Mesenchymal stem cell (in vitro differentiated cells and primary cell): ENCODE results near the gene PAQR4.

Experiments
- DNase-seq: peaks from one replicate; pipeline ENCODE4 v3.0.0-alpha.2; 2013
- H2AFZ ChIP-seq: one replicate; pipeline ENCODE4 v1.6.1; 2013; ENCODE audit warnings: low read depth, mild to moderate bottlenecking, control low read depth, inconsistent platforms, low read length, moderate library complexity
- H2AK5ac ChIP-seq: 2 replicates; pipeline ENCODE4 v1.6.1; 2013; ENCODE audit warnings: low read length, moderate library complexity, mild to moderate bottlenecking, inconsistent platforms; ENCODE audit not compliant: severe bottlenecking
- H2BK120ac ChIP-seq: one replicate; pipeline ENCODE4 v1.6.1; 2013; ENCODE audit warnings: low read depth, mild to moderate bottlenecking, inconsistent platforms, low read length, moderate library complexity
- H2BK12ac ChIP-seq, 2 experiments: one replicate each; pipeline ENCODE4 v1.6.1; 2013; ENCODE audit warnings: inconsistent platforms in 2 of 2, low read length in 2 of 2, mild to moderate bottlenecking in 2 of 2, moderate library complexity in 2 of 2, control low read depth in 1 of 2
- H2BK15ac ChIP-seq: one replicate; pipeline ENCODE4 v1.6.1; 2013; ENCODE audit warnings: mild to moderate bottlenecking, low read depth, inconsistent platforms; ENCODE audit not compliant: poor library complexity, severe bottlenecking
- H2BK5ac ChIP-seq: 2 replicates; pipeline ENCODE4 v1.6.1; 2013; ENCODE audit warnings: low read depth, mild to moderate bottlenecking, low read length, control low read depth, inconsistent platforms; ENCODE audit not compliant: poor library complexity, severe bottlenecking
- H3K14ac ChIP-seq, 2 experiments: one replicate each; pipeline ENCODE4 v1.6.1; 2013; ENCODE audit warnings: inconsistent platforms in 2 of 2, low read length in 2 of 2, control low read depth in 1 of 2, mild to moderate bottlenecking in 1 of 2, moderate library complexity in 1 of 2
- H3K18ac ChIP-seq, 2 experiments: one replicate each; pipeline ENCODE4 v1.6.1; 2013; ENCODE audit warnings: inconsistent platforms in 2 of 2, low read length in 2 of 2, control low read depth in 1 of 2, low read depth in 1 of 2, mild to moderate bottlenecking in 1 of 2
- H3K23ac ChIP-seq, 2 experiments: one replicate each; pipeline ENCODE4 v1.6.1; 2013; ENCODE audit warnings: inconsistent platforms in 2 of 2, low read length in 2 of 2, mild to moderate bottlenecking in 2 of 2, moderate library complexity in 2 of 2, control low read depth in 1 of 2
- H3K27ac ChIP-seq: 2 replicates; pipeline ENCODE4 v1.5.1; 2013; ENCODE audit warnings: mild to moderate bottlenecking, moderate library complexity, low read length, control low read depth, inconsistent platforms; ENCODE audit not compliant: poor library complexity, severe bottlenecking
- H3K27me3 ChIP-seq, 2 experiments: 2 replicates each; pipeline versions ENCODE4 v1.6.1 to v1.7.0; 2013; ENCODE audit warnings: low read length in 2 of 2, mild to moderate bottlenecking in 2 of 2, moderate library complexity in 2 of 2, control low read depth in 1 of 2, inconsistent platforms in 1 of 2; ENCODE audit not compliant: control insufficient read depth in 1 of 2, insufficient read depth in 1 of 2
- H3K36me3 ChIP-seq, 2 experiments: 2 replicates each; pipeline versions ENCODE4 v1.6.1 to v1.7.0; 2013; ENCODE audit warnings: low read length in 2 of 2, control low read depth in 1 of 2, inconsistent platforms in 1 of 2, low read depth in 1 of 2, mild to moderate bottlenecking in 1 of 2; ENCODE audit not compliant: insufficient read depth in 2 of 2, control insufficient read depth in 1 of 2
- H3K4ac ChIP-seq, 2 experiments: one replicate each; pipeline ENCODE4 v1.6.1; 2013; ENCODE audit warnings: inconsistent platforms in 2 of 2, low read length in 2 of 2, mild to moderate bottlenecking in 2 of 2, moderate library complexity in 2 of 2, control low read depth in 1 of 2, low read depth in 1 of 2
- H3K4me1 ChIP-seq: 2 replicates; pipeline ENCODE4 v1.6.1; 2013; ENCODE audit warnings: low read depth, low read length, control low read depth; ENCODE audit not compliant: control insufficient read depth, insufficient read depth
- H3K4me2 ChIP-seq: 2 replicates; pipeline ENCODE4 v1.6.1; 2013; ENCODE audit warnings: low read length, mild to moderate bottlenecking, inconsistent platforms; ENCODE audit not compliant: poor library complexity, severe bottlenecking
- H3K4me3 ChIP-seq, 2 experiments: 2 replicates each; pipeline versions ENCODE4 v1.5.1 to v1.7.0; 2013; ENCODE audit warnings: low read length in 2 of 2, mild to moderate bottlenecking in 2 of 2, control low read depth in 1 of 2, low read depth in 1 of 2; ENCODE audit not compliant: insufficient read depth in 1 of 2
- H3K79me1 ChIP-seq: replicated peaks from 2 replicates; pipeline ENCODE4 v1.6.1; 2013; ENCODE audit warnings: mild to moderate bottlenecking, control low read depth, low read length, inconsistent platforms; ENCODE audit not compliant: poor library complexity, severe bottlenecking
- H3K9ac ChIP-seq: 2 replicates; pipeline ENCODE4 v1.7.0; 2013; ENCODE audit warnings: mild to moderate bottlenecking, low read length, moderate library complexity
- H3K9me3 ChIP-seq: 2 replicates; pipeline ENCODE4 v1.7.0; 2013; ENCODE audit warnings: mild to moderate bottlenecking, low read length; ENCODE audit not compliant: control insufficient read depth
- H4K8ac ChIP-seq: one replicate; pipeline ENCODE4 v1.6.1; 2013; ENCODE audit warnings: inconsistent platforms, mild to moderate bottlenecking, low read length, moderate library complexity
- H4K91ac ChIP-seq: one replicate; pipeline ENCODE4 v1.6.1; 2013; ENCODE audit warnings: mild to moderate bottlenecking, low read length, inconsistent platforms
- WGBS: methylation state at CpG from one replicate; pipeline ENCODE4 v1.1.7; 2013; ENCODE audit warnings: mixed read lengths; 5-methylcytosine and 5-hydroxymethylcytosine counted together

The PAQR4 gene

GRCh38 chr16:2985462-2985861 lies 16.3 kb downstream of the PAQR4 start:
- Histone ChIP-seq H2AFZ (no peak overlapping the region), H3K4me3 (no peak overlapping the region), H3K14ac (no peak overlapping the region), H3K9me3 (no peaks in the 10 kb centered on the region), H3K4ac (no peak overlapping the region), H3K18ac (no peak overlapping the region), H3K27ac (no peak overlapping the region), H2BK15ac (no peak overlapping the region), H3K9ac (no peak overlapping the region), H2AK5ac (no peak overlapping the region), H4K91ac (no peak overlapping the region), H2BK5ac (no peak overlapping the region), H3K23ac (no peak overlapping the region), H3K36me3 (no peaks in the 10 kb centered on the region), H4K8ac (no peak overlapping the region), H3K27me3 (peaks cover 26 to 44% of the 10 kb centered on the region in 2 experiments), H3K4me2 (no peak overlapping the region), H3K79me1 (peaks cover 4% of the 10 kb centered on the region), H2BK12ac (no peak overlapping the region), H3K4me1 (peaks cover 22% of the 10 kb centered on the region), H2BK120ac (no peak overlapping the region)
- DNase-seq, result no peak
- WGBS, result 91% methylated on average over 9 of the region's 9 CpGs

DNA sequence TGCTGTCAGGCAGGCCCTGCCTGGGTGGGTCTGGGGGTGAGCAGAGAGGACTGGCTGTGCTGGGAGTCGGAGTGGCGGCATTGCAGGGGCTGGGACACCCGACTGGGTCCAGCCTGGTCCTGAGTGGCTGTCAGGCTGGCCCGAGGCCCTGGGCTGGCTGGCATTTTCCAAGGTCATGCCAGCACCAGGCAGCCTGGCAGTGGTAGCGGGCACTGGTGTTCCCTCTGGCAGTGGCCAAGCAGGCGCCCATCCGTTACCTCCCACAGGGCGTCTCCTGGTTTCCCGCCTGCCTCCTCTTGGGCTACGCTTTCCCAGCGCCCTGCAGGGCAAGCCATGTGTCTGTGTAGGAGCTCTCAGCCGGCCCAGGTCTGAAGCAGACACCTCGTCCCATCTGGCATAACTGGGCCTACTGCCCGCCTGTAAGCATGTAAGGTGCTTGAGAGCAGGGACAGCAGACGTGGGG lies 16.8 kb downstream of the PAQR4 start:
- Histone ChIP-seq H4K91ac (no peak overlapping the region), H3K36me3 (no peaks in the 10 kb centered on the region), H2BK12ac (no peak overlapping the region), H2BK15ac (no peak overlapping the region), H3K4me2 (no peak overlapping the region), H4K8ac (no peak overlapping the region), H3K4me1 (peaks cover 19% of the 10 kb centered on the region), H2AFZ (no peak overlapping the region), H2BK5ac (no peak overlapping the region), H2BK120ac (no peak overlapping the region), H3K9me3 (no peaks in the 10 kb centered on the region), H3K4ac (no peak overlapping the region), H3K4me3 (no peak overlapping the region), H3K23ac (no peak overlapping the region), H3K14ac (no peak overlapping the region), H2AK5ac (no peak overlapping the region), H3K27me3 (peaks cover 31 to 48% of the 10 kb centered on the region in 2 experiments), H3K79me1 (no peaks in the 10 kb centered on the region), H3K18ac (no peak overlapping the region), H3K27ac (no peak overlapping the region), H3K9ac (no peak overlapping the region)
- WGBS, result 86% methylated on average over 15 of the region's 15 CpGs
- DNase-seq, result no peak

GRCh38 chr16:2986623-2987188 lies 17.6 kb downstream of the PAQR4 start:
- no peak overlapping the region for H3K4ac ChIP-seq
- H3K14ac ChIP-seq, result no peak overlapping the region
- peaks cover 14% of the 10 kb centered on the region for H3K4me1 ChIP-seq
- H3K27me3 ChIP-seq, result peaks cover 34 to 54% of the 10 kb centered on the region in 2 experiments
- 87% methylated on average over 17 of the region's 17 CpGs for WGBS
- DNase-seq, result no peak
- no peak overlapping the region for H3K4me2 ChIP-seq
- no peaks in the 10 kb centered on the region for H3K79me1 ChIP-seq
- no peak overlapping the region for H2AFZ ChIP-seq
- no peak overlapping the region for H4K91ac ChIP-seq
- no peaks in the 10 kb centered on the region for H3K36me3 ChIP-seq
- no peak overlapping the region for H2BK15ac ChIP-seq
- no peak overlapping the region for H3K18ac ChIP-seq
- no peak overlapping the region for H3K23ac ChIP-seq
- no peaks in the 10 kb centered on the region for H3K9me3 ChIP-seq
- H2AK5ac ChIP-seq, result no peak overlapping the region
- no peak overlapping the region for H4K8ac ChIP-seq
- no peak overlapping the region for H3K9ac ChIP-seq
- no peak overlapping the region for H2BK12ac ChIP-seq
- no peak overlapping the region for H2BK5ac ChIP-seq
- no peak overlapping the region for H3K4me3 ChIP-seq
- H3K27ac ChIP-seq, result no peak overlapping the region
- no peak overlapping the region for H2BK120ac ChIP-seq

DNA sequence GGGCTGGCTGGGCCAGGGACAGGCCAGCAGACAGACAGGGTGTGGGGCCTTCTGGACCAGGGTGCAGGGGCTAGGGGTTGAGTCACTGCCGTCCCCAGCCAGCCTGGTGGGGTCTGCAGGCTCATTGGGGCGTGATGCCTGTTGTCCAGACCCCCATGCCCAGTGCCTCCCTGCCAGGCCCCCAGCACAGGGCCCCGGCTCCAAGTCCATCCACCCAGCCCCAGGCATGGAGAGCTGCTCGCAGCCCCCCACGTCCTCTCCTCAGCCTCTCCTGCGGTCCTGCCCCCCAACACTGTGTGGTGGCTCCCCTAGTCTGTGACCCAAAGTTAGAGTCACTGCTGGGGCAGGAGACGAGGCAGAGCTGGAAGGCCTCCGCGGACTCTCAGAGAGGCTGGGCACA lies 18.1 kb downstream of the PAQR4 start:
- no peak overlapping the region for H3K23ac ChIP-seq
- no peak overlapping the region for H3K14ac ChIP-seq
- H3K4me3 ChIP-seq, result no peak overlapping the region
- H2BK5ac ChIP-seq, result no peak overlapping the region
- WGBS, result 88% methylated on average over 8 of the region's 9 CpGs
- H3K4ac ChIP-seq, result no peak overlapping the region
- H3K9me3 ChIP-seq, result no peaks in the 10 kb centered on the region
- H2BK12ac ChIP-seq, result no peak overlapping the region
- H3K79me1 ChIP-seq, result no peaks in the 10 kb centered on the region
- no peak overlapping the region for H3K9ac ChIP-seq
- H3K4me1 ChIP-seq, result peaks cover 11% of the 10 kb centered on the region
- no peak overlapping the region for H3K18ac ChIP-seq
- peaks cover 34 to 60% of the 10 kb centered on the region in 2 experiments for H3K27me3 ChIP-seq
- no peaks in the 10 kb centered on the region for H3K36me3 ChIP-seq
- H4K8ac ChIP-seq, result no peak overlapping the region
- H3K4me2 ChIP-seq, result no peak overlapping the region
- no peak overlapping the region for H2AK5ac ChIP-seq
- H2BK15ac ChIP-seq, result no peak overlapping the region
- no peak overlapping the region for H3K27ac ChIP-seq
- no peak overlapping the region for H4K91ac ChIP-seq
- no peak overlapping the region for H2BK120ac ChIP-seq
- no peak overlapping the region for H2AFZ ChIP-seq
- no peak for DNase-seq
